K562 (cell line): ENCODE results near the gene SNRNP70. TPM values are rescaled to one million over a fixed set of nuclear protein-coding genes. Genes with fewer than 3 reads are reported as not detected.

ENCODE experiments used
- BRCA1 ChIP-seq, 2 experiments: fragments of 450-650 bp in 1 of 2; sonication (generic) in 1 of 2; formaldehyde crosslinking in 1 of 2; IDR thresholded peaks; 2 replicates each; pipeline versions ENCODE4 v1.5.0 to v1.6.1; 2017 to 2020; ENCODE audit warnings: mild to moderate bottlenecking in 1 of 2, missing genetic modification reagents in 1 of 2
- DEAF1 ChIP-seq: fragments of 450-650 bp; formaldehyde crosslinking; IDR thresholded peaks from 2 replicates; pipeline ENCODE4 v1.4.0; 2020; ENCODE audit warnings: mild to moderate bottlenecking, moderate library complexity
- ETV6 ChIP-seq, 3 experiments: fragments of 150-350 bp in 1 of 3; sonication (generic) in 1 of 3; formaldehyde crosslinking in 1 of 3; IDR thresholded peaks; 2 replicates each; pipeline versions ENCODE4 v1.6.1 to v1.8.0; 2014 to 2022; ENCODE audit warnings: borderline replicate concordance in 2 of 3, low read depth in 2 of 3, antibody characterized with exemption in 1 of 3, low read length in 1 of 3, mild to moderate bottlenecking in 1 of 3, missing genetic modification reagents in 1 of 3
- EZH2 ChIP-seq: IDR thresholded peaks from 2 replicates; pipeline ENCODE4 v1.6.1; 2012; ENCODE audit warnings: low read depth, mild to moderate bottlenecking, inconsistent platforms, low read length, borderline replicate concordance
- FOXJ2 ChIP-seq: fragments of 200-800 bp; sonication (Bioruptor generic); IDR thresholded peaks from 2 replicates; pipeline ENCODE4 v1.6.1; 2016; ENCODE audit warnings: missing genetic modification characterization, missing compliant biosample characterization
- GABPA ChIP-seq: fragments of 200-800 bp; sonication (Bioruptor generic); conservative IDR thresholded peaks from 2 replicates; pipeline ENCODE4 v1.6.1; 2016; ENCODE audit warnings: low read depth, missing genetic modification characterization, missing compliant biosample characterization
- MCM5 ChIP-seq: fragments of 450-650 bp; IDR thresholded peaks from 2 replicates; pipeline ENCODE4 v1.6.1; 2016; ENCODE audit warnings: low read depth
- NONO ChIP-seq, 2 experiments: fragments of 200-400 bp in 1 of 2; fragments of 450-650 bp in 1 of 2; formaldehyde crosslinking in 1 of 2; IDR thresholded peaks; 2 replicates each; pipeline ENCODE4 v1.6.1; 2017; ENCODE audit warnings: low read depth in 2 of 2, mild to moderate bottlenecking in 2 of 2, moderate library complexity in 2 of 2, low read length in 1 of 2
- NR2F6 ChIP-seq: fragments of 450-650 bp; formaldehyde crosslinking; IDR thresholded peaks from 2 replicates; pipeline ENCODE4 v1.4.0; 2020; ENCODE audit warnings: mild to moderate bottlenecking
- POLR2G ChIP-seq: fragments of 200-400 bp; formaldehyde crosslinking; IDR thresholded peaks from 2 replicates; pipeline ENCODE4 v1.6.1; 2017; ENCODE audit warnings: low read depth, mild to moderate bottlenecking, antibody characterized with exemption, low read length, moderate library complexity
- SAFB2 ChIP-seq: fragments of 200-400 bp; formaldehyde crosslinking; IDR thresholded peaks from 2 replicates; pipeline ENCODE4 v1.6.1; 2018; ENCODE audit warnings: borderline replicate concordance, low read length, low read depth, moderate library complexity; ENCODE audit not compliant: severe bottlenecking
- SMARCC2 ChIP-seq: fragments of 450-650 bp; IDR thresholded peaks from 2 replicates; pipeline ENCODE4 v1.6.1; 2017; ENCODE audit warnings: antibody characterized with exemption, moderate library complexity, mild to moderate bottlenecking, low read depth
- TAL1 ChIP-seq: fragments of 450-650 bp; IDR thresholded peaks from 2 replicates; pipeline ENCODE4 v1.6.1; 2016; ENCODE audit warnings: mild to moderate bottlenecking
- TEAD2 ChIP-seq: fragments of 450-650 bp; IDR thresholded peaks from 2 replicates; pipeline ENCODE4 v1.6.1; 2016; ENCODE audit warnings: missing genetic modification characterization, control low read depth, missing compliant biosample characterization
- ZBTB5 ChIP-seq: fragments of 450-650 bp; IDR thresholded peaks from 2 replicates; pipeline ENCODE4 v1.6.1; 2017; ENCODE audit warnings: antibody characterized with exemption
- ZNF143 ChIP-seq: sonication (generic); formaldehyde crosslinking; IDR thresholded peaks from 2 replicates; pipeline ENCODE4 v1.9.0; 2022; ENCODE audit warnings: mild to moderate bottlenecking, missing genetic modification reagents
- ZNF146 ChIP-seq: IDR thresholded peaks from one replicate; pipeline ENCODE4 v1.6.1; 2018; ENCODE audit warnings: missing compliant biosample characterization; ENCODE audit not compliant: unreplicated experiment
- ZNF175 ChIP-seq: fragments of 200-800 bp; sonication (Bioruptor generic); IDR thresholded peaks from 2 replicates; pipeline ENCODE4 v1.6.1; 2016; ENCODE audit warnings: low read depth, mild to moderate bottlenecking, missing genetic modification characterization, missing compliant biosample characterization
- ZNF224 ChIP-seq: sonication (generic); formaldehyde crosslinking; IDR thresholded peaks from 2 replicates; pipeline ENCODE4 v1.8.0; 2022; ENCODE audit warnings: mild to moderate bottlenecking, missing genetic modification reagents
- ZNF263 ChIP-seq: sonication (generic); formaldehyde crosslinking; IDR thresholded peaks from 2 replicates; pipeline ENCODE4 v1.8.0; 2022; ENCODE audit warnings: mild to moderate bottlenecking, missing genetic modification reagents, borderline replicate concordance
- ZNF398 ChIP-seq: fragments of 250-450 bp; sonication (Bioruptor Pico); IDR thresholded peaks from 2 replicates; pipeline ENCODE4 v1.8.0; 2021; ENCODE audit warnings: moderate library complexity, mild to moderate bottlenecking, inconsistent platforms
- ZNF696 ChIP-seq: fragments of 250-450 bp; sonication (Bioruptor Pico); conservative IDR thresholded peaks from 2 replicates; pipeline ENCODE4 v1.4.0; 2020; ENCODE audit warnings: mild to moderate bottlenecking, moderate library complexity
- polyA plus RNA-seq, 8 experiments: library from polyadenylated mRNA; depleted of rRNA in 4 of 8; stranded (reverse) in 5 of 8; unstranded in 3 of 8; fragments of >200 nt; fragmentation: Nextera tagmentation in 2 of 8; fragmentation: Illumina TruSeq in 1 of 8; extraction: Ambion mirVana in 2 of 8; extraction: Trizol in 1 of 8; gene quantifications; 2 replicates each; pipeline versions ENCODE4 v1.2.1 to v1.2.3, GENCODE V29; 2011 to 2014; ENCODE audit warnings: inconsistent platforms in 1 of 8, missing spikeins in 1 of 8
- total RNA-seq, 7 experiments: library from RNA; depleted of rRNA in 6 of 7; stranded (reverse); fragments of >200 nt in 6 of 7; fragmentation: Illumina TruSeq in 2 of 7; extraction: Trizol in 2 of 7; gene quantifications; 2 replicates each; pipeline versions ENCODE4 v1.2.1 to v1.2.3, GENCODE V29; 2011 to 2021; ENCODE audit warnings: low replicate concordance in 1 of 7

Gene SNRNP70
- total and polyA plus RNA-seq, 9 of the 15 experiments (the other 6 are each of a cell fraction or from before 2014, with no cell fraction given) = 2.8 to 496 (median 136) TPM

- TF ChIP-seq SAFB2 = no peak
- no peak for TF ChIP-seq ZBTB5
- TF ChIP-seq NONO (IDR thresholded peaks at IDR 0.05; ENCODE audit: low read depth in 2 of 2, low read length in 1 of 2) = no peak
- TF ChIP-seq DEAF1 (CRISPR knock-in tag) = no peak
- TF ChIP-seq BRCA1 (IDR thresholded peaks at IDR 0.05) = no peak
- TF ChIP-seq BRCA1 (CRISPR knock-in tag; IDR thresholded peaks at IDR 0.05) = no peak
- no peak for TF ChIP-seq ZNF224 (CRISPR knock-in tag)
- TF ChIP-seq EZH2 = no peak
- no peak for TF ChIP-seq FOXJ2
- no peak for TF ChIP-seq MCM5
- TF ChIP-seq GABPA (tag) = no peak
- TF ChIP-seq NR2F6 (CRISPR knock-in tag) = no peak
- TF ChIP-seq ZNF175 (CRISPR knock-in tag) = no peak
- TF ChIP-seq SMARCC2 = no peak
- no peak for TF ChIP-seq ZNF696 (CRISPR knock-in tag)
- TF ChIP-seq ZNF143 (CRISPR knock-in tag) = no peak
- TF ChIP-seq TEAD2 (tag) = no peak
- no peak for TF ChIP-seq TAL1
- TF ChIP-seq ZNF146 (CRISPR knock-in tag) = no peak
- peak; percentile 64; the same call in 1 of the 2 replicates for TF ChIP-seq ZNF263 (CRISPR knock-in tag)
- no peak for TF ChIP-seq ETV6 (IDR thresholded peaks at IDR 0.05; ENCODE audit: borderline replicate concordance in 1 of 2, low read depth in 2 of 2, low read length in 1 of 2)
- no peak for TF ChIP-seq ETV6 (CRISPR knock-in tag; IDR thresholded peaks at IDR 0.05; ENCODE audit: borderline replicate concordance)
- no peak for TF ChIP-seq POLR2G
- no peak for TF ChIP-seq ZNF398 (CRISPR knock-in tag)
Observed at GRCh38 chr19:49119411-49120324, 34.4 kb downstream of the SNRNP70 start, which contains the start of gene PPFIA3 (continued).
